Measurements from ENCODE around the gene RAD54L.
"Not testable (repeated sequence)": the region's sequence is repeated elsewhere in the genome, so short reads cannot be mapped to it uniquely, and the experiment has no call there.

RAD54L gene

GRCh38 chr1:46288485-46289133 is 41.0 kb downstream of the RAD54L start:
- no peak for FAIRE-seq

GRCh38 chr1:46289134-46289494 is 41.6 kb downstream of the RAD54L start:
- FAIRE-seq: no peak

DNA sequence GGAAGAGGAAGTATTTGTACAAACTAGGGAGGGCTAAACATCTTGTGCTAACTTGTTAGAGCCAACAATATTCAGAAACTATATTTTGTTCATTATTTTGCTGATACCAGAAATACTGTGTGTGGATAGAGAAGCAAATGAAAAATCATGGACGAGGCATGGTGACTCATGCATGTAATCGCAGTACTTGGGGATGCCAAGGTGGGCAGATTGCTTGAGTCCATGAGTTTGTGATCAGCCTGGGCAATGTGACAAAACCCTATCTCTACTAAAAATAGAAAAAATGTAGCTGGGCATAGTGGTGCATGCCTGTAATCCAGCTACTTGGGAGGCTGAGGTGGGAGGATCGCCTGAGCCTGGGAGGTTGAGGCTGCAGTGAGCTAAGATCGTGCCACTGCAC is 42.4 kb downstream of the RAD54L start:
- no peak for FAIRE-seq

- no peak for FAIRE-seq
Measured at GRCh38 chr1:46295306-46295705, 47.7 kb downstream of the RAD54L start.

- no peak for FAIRE-seq
Measured at GRCh38 chr1:46298387-46298786, 50.8 kb downstream of the RAD54L start.

- FAIRE-seq: no peak
Measured at GRCh38 chr1:46300673-46301405, 53.3 kb downstream of the RAD54L start.

- no peak for FAIRE-seq
Measured at GRCh38 chr1:46301406-46301807, 53.8 kb downstream of the RAD54L start.

- no peak for FAIRE-seq
Measured at GRCh38 chr1:46301808-46302640, 54.5 kb downstream of the RAD54L start.

- no peak for FAIRE-seq
Measured at GRCh38 chr1:46302641-46303037, 55.1 kb downstream of the RAD54L start.

- peak; percentile 84 for FAIRE-seq
Measured at GRCh38 chr1:46303038-46303871, 55.7 kb downstream of the RAD54L start, which contains the start of the genes LRRC41 and UQCRH. LRRC41 (minus strand) TSS chr1:46303616; CDS start chr1:46303322, 294 bp downstream. UQCRH (plus strand) TSS chr1:46303698; CDS start chr1:46303767, 69 bp downstream.

- no peak for FAIRE-seq
Measured at GRCh38 chr1:46303872-46304326, 56.3 kb downstream of the RAD54L start.

DNA sequence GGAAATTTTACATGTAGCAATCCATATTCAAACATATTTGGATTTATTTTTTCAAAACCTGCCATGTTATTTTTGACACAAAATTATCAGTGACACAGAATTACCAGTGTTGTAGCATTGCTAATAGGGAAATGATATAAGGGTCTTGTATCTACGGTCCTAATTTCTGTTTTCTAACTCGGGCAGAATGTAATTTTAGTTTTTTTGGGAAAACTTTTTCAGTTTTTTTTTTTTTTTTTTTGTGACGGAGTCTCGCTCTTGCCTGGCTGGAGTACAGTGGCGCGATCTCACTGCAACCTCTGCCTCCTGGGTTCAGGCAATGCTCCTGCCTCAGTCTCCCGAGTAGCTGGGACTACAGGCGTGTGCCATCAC is 58.6 kb downstream of the RAD54L start:
- no peak for FAIRE-seq

GRCh38 chr1:46309401-46310159 is 62.0 kb downstream of the RAD54L start:
- no peak for FAIRE-seq

GRCh38 chr1:46310321-46310720 is 62.8 kb downstream of the RAD54L start:
- FAIRE-seq: no peak

DNA sequence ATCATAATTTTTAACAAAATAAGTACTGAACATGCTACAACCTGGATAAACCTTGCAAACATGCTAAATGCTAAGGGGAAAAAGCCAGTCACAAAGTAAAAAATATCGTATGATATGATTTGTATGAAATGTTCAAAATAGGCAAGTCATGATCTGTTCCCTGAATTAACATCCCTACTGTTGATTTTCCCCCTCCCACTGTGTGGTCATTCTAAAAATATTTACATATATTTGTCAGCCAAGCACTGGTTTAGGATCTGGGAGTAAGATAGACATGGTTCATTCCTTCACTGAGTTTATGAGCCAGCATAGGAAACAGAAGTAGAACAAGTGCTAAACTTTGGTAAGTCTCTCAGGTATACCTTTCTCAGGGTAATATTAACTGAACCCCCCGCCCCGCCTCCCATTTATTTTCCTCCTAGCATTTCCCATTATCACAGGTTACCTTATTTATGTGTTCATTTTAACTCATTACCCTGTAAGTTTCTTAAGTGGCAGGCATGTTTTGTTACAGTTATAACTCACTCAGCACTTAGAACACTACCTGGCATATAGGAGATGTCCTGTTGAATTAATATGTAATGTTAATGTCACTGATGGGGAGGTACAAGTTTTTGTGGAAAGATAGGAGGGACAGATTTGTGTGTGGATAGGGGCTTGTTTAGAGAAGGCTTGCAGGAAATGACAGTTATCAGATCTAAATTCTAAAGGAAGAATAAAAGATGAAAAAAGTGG is 68.3 kb downstream of the RAD54L start:
- FAIRE-seq: no peak

DNA sequence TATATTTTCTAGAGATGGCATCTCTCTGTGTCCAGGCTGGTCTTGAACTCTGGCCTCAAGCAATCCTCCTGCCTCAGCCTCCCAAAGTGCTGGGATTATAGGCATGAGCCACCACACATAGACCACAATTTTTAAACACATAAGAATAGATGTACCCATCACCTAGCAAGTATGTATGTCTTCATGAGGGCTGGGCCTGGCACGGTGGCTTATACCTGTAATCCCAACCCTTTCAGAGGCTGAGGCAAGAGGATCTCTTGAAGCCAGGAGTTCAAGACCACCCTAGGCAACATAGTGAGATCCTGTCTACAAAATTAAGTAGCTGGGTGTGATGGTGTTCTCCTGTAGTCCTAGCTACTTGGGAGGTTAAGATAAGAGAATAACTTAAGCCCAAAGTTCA is 69.8 kb downstream of the RAD54L start:
- FAIRE-seq: no peak

DNA sequence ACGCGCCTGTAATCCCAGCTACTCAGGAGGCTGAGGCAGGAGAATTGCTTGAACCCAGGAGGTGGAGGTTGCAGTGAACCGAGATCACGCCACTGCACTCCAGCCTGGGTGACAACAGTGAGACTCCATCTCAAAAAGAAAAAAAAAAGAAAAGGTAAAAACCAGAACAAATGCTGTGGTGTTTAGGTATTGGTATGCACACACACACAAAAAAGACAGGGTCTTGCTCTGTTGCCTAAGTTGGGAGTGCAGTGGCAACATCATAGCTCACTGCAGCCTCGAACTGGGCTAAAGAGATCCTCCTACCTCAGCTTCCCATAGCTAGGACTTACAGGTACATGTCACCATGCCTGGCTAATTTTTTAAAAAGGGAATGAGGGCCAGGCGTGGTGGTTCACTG is 71.7 kb downstream of the RAD54L start:
- FAIRE-seq: not testable (repeated sequence)

DNA sequence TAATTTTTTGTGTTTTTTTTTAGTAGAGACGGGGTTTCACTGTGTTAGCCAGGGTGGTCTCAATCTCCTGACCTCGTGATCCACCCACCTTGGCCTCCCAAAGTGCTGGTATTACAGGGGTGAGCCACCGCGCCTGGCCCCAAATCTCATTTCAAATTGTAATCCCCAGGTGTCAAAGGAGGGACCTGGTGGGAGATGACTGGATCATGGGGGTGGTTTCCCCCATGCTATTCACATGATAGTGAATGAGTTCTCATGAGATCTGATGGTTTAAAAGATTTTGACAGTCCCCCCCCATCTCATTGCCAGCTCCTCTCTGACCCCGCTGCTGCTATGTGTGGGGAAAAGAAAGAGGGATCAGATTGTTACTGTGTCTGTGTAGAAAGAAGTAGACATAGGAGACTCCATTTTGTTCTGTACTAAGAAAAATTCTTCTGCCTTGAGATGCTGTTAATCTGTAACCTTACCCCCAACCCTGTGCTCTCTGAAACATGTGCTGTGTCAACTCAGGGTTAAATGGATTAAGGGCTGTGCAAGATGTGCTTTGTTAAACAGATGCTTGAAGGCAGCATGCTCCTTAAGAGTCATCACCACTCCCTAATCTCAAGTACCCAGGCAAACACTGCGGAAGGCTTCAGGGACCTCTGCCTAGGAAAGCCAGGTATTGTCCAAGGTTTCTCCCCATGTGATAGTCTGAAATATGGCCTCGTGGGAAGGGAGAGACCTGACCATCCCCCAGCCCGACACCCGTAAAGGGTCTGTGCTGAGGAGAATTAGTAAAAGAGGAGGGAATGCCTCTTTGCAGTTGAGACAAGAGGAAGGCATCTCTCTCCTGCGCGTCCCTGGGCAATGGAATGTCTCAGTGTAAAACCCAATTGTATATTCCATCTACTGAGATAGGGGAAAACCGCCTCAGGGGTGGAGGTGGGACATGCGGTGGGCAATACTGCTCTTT is 72.7 kb downstream of the RAD54L start:
- not testable (repeated sequence) for FAIRE-seq

DNA sequence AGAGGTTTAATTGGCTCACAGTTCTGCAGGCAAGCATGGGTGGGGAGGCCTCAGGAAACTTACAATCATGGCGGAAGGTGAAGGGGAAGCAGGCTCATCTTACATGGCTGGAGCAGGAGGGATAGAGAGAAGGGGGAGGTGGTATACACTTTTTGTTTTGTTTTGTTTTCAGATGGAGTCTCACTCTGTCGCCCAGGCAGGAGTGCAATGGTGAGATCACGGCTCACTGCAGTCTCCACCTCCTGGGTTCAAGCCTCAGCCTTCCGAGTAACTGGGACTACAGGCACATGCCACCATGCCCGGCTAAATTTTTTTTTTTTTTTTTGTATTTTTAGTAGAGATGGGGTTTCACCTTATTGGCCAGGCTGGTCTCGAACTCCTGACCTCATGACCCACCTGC is 74.6 kb downstream of the RAD54L start:
- FAIRE-seq: not testable (repeated sequence)
